Measurements from ENCODE around the gene MPG. TPM values are rescaled to one million over a fixed set of nuclear protein-coding genes. Genes with fewer than 3 reads are reported as not detected.

MPG gene
- total and polyA plus RNA-seq, 10 of the 15 experiments (the other 5 are each of a cell fraction or from before 2014, with no cell fraction given) = 0.32 to 193 (median 55.7) TPM

GRCh38 chr16:102060-102855 is 24.2 kb downstream of the MPG start:
- POLR2A ChIA-PET = no interaction called here
- in situ Hi-C loops (cut with MboI) (no loop called here), intact Hi-C loops (cut with micrococcal nuclease; ENCODE audit: unreplicated experiment) (no loop called here)
- FAIRE-seq = no peak
- Histone ChIP-seq H3K4me1 (ENCODE audit: control insufficient read depth, insufficient read depth, low read length) (no peaks in the 10 kb centered on the region), H3K9ac (ENCODE audit: control insufficient read depth, insufficient read depth, low read length) (no peak overlapping the region), H3K27me3 (replicated peaks in 1 of 2; ENCODE audit: control insufficient read depth in 2 of 2, insufficient read depth in 2 of 2, low read length in 1 of 2) (no peaks in the 10 kb centered on the region), H2AFZ (ENCODE audit: control insufficient read depth, low read depth, low read length) (no peak overlapping the region), H3K27ac (ENCODE audit: control insufficient read depth, insufficient read depth) (no peak overlapping the region), H3K36me3 (ENCODE audit: control insufficient read depth in 2 of 2, insufficient read depth in 2 of 2, low read length in 1 of 2) (peaks cover 5 to 13% of the 10 kb centered on the region in 2 experiments; a peak in 3 of 4 replicates), H3K4me3 (no peak overlapping the region), H3K4me2 (ENCODE audit: control insufficient read depth, insufficient read depth) (no peak overlapping the region), H4K20me1 (ENCODE audit: control insufficient read depth, insufficient read depth) (no peaks in the 10 kb centered on the region; the same call in 1 of the 2 replicates), H3K79me2 (ENCODE audit: control insufficient read depth, insufficient read depth, low read length) (no peaks in the 10 kb centered on the region), H3K9me3 (replicated peaks; ENCODE audit: control insufficient read depth, insufficient read depth, low read length) (no peaks in the 10 kb centered on the region)
- ATAC-seq = no peak
- RAD21 ChIA-PET (ENCODE audit: unreplicated experiment) = interaction anchor here (0.7 kb wide), 1 partner anchor 404 kb away, joined by 3 read pairs; no protein-coding TSS in a partner anchor
- WGBS (ENCODE audit: insufficient coverage, insufficient replicate concordance, low lambda C conversion rate, missing lambda C conversion rate) = 88% methylated on average over 19 of the region's 19 CpGs
- DNase-seq (ENCODE audit: low read depth, low spot score) = no peak
- SMC1A ChIA-PET (ENCODE audit: uncharacterized antibody, unreplicated experiment) = no interaction called here
- BruUV-seq (replicated peaks) = no TSS peak
- CTCF ChIA-PET = no interaction called here
- TF ChIP-seq NFYA (IDR thresholded peaks at IDR 0.05; ENCODE audit: borderline replicate concordance, low read depth, low read length) (no peak), MTA3 (IDR thresholded peaks at IDR 0.05; ENCODE audit: borderline replicate concordance, low read length) (no peak), PAX5 (IDR thresholded peaks at IDR 0.05; ENCODE audit: borderline replicate concordance, low read depth, low read length) (no peak), HDGF (IDR thresholded peaks at IDR 0.05) (no peak), IKZF2 (IDR thresholded peaks at IDR 0.05) (no peak), ZBTB4 (CRISPR knock-in tag; IDR thresholded peaks at IDR 0.05) (no peak), CHD4 (IDR thresholded peaks at IDR 0.05) (no peak), POLR2A (IDR thresholded peaks at IDR 0.05; ENCODE audit: low read depth, low read length) (no peak), IKZF1 (conservative IDR thresholded peaks at IDR 0.05) (no peak), ATF7 (IDR thresholded peaks at IDR 0.05; ENCODE audit: low read depth) (no peak), FOXM1 (IDR thresholded peaks at IDR 0.05; ENCODE audit: low read depth, low read length) (no peak)

Data from GM12878 (cell line).